H1 (cell line): ENCODE measurements around the gene ELOVL5. TPM values are rescaled to one million over a fixed set of nuclear protein-coding genes. Genes with fewer than 3 reads are reported as not detected.

Experiments
- CTCF ChIA-PET: fragments of 300-600 bp; sonication (Branson Sonifier 250); formaldehyde crosslinking; loops from one replicate; lab custom pipeline; 2021; ENCODE audit not compliant: partially characterized antibody; lab: Charles Lee
- POLR2A ChIA-PET: fragments of 300-600 bp; sonication (Branson Sonifier 250); formaldehyde crosslinking; loops from one replicate; lab custom pipeline; 2021; ENCODE audit warnings: inconsistent platforms; ENCODE audit not compliant: partially characterized antibody; lab: Charles Lee
- DNase-seq, 2 experiments: peaks; one replicate each; pipeline versions ENCODE4 v3.0.0 to v3.0.0-alpha.2; 2010 to 2022; ENCODE audit warnings: low spot score in 2 of 2, low read depth in 1 of 2, mixed read lengths in 1 of 2
- FAIRE-seq: peaks from 2 replicates; lab custom pipeline; 2011; peaks lifted over from hg19 to GRCh38; lab: Jason Lieb, UNC
- H2AFZ ChIP-seq: 2 replicates; pipeline ENCODE4 v1.8.1; 2012; ENCODE audit warnings: low read length, inconsistent platforms
- H2AK5ac ChIP-seq: 2 replicates; pipeline ENCODE4 v1.6.1; 2013; ENCODE audit warnings: low read depth, low read length
- H2BK120ac ChIP-seq: replicated peaks from 2 replicates; pipeline ENCODE3; 2013; ENCODE audit warnings: low read depth, low read length, inconsistent platforms
- H2BK12ac ChIP-seq: 2 replicates; pipeline ENCODE4 v1.6.1; 2013; ENCODE audit warnings: low read depth, low read length
- H2BK15ac ChIP-seq: 2 replicates; pipeline ENCODE4 v1.6.1; 2013; ENCODE audit warnings: low read length
- H2BK20ac ChIP-seq: 2 replicates; pipeline ENCODE4 v1.6.1; 2013; ENCODE audit warnings: low read length
- H2BK5ac ChIP-seq: 2 replicates; pipeline ENCODE4 v1.6.1; 2013; ENCODE audit warnings: low read depth, low read length
- H3K14ac ChIP-seq: 2 replicates; pipeline ENCODE4 v1.6.1; 2013; ENCODE audit warnings: inconsistent platforms; ENCODE audit not compliant: insufficient read length
- H3K18ac ChIP-seq: 2 replicates; pipeline ENCODE4 v1.6.1; 2013; ENCODE audit warnings: low read length; ENCODE audit errors: extremely low read depth
- H3K23ac ChIP-seq: 2 replicates; pipeline ENCODE4 v1.6.1; 2013; ENCODE audit warnings: inconsistent platforms; ENCODE audit not compliant: insufficient read length
- H3K23me2 ChIP-seq: 2 replicates; pipeline ENCODE4 v1.6.1; 2013; ENCODE audit warnings: low read depth, low read length
- H3K27ac ChIP-seq: 2 replicates; pipeline ENCODE4 v1.6.1; 2011; ENCODE audit warnings: low read depth, low read length, inconsistent platforms
- H3K27me3 ChIP-seq, 4 experiments: replicated peaks in 1 of 4; 1 replicate in 1 of 4; 2 replicates in 3 of 4; pipeline versions ENCODE4 v1.6.1 to v1.8.1; 2011 to 2013; ENCODE audit warnings: low read length in 3 of 4, mild to moderate bottlenecking in 3 of 4, inconsistent platforms in 2 of 4, mixed read lengths in 2 of 4, moderate library complexity in 1 of 4; ENCODE audit not compliant: control insufficient read depth in 3 of 4, insufficient read depth in 3 of 4; ENCODE audit errors: extremely low read depth in 1 of 4
- H3K36me3 ChIP-seq, 4 experiments: 2 replicates each; pipeline versions ENCODE4 v1.6.1 to v1.8.1; 2011 to 2013; ENCODE audit warnings: mild to moderate bottlenecking in 4 of 4, low read length in 3 of 4, moderate library complexity in 2 of 4, control low read depth in 1 of 4, inconsistent platforms in 1 of 4; ENCODE audit not compliant: insufficient read depth in 4 of 4, control insufficient read depth in 2 of 4
- H3K4ac ChIP-seq: replicated peaks from 2 replicates; pipeline ENCODE3; 2013; ENCODE audit warnings: low read length, low read depth, mixed read lengths, inconsistent platforms; ENCODE audit not compliant: insufficient read length
- H3K4me1 ChIP-seq, 4 experiments: replicated peaks in 1 of 4; 1 replicate in 1 of 4; 2 replicates in 3 of 4; pipeline versions ENCODE4 v1.6.1 to v1.8.1; 2011 to 2013; ENCODE audit warnings: low read length in 3 of 4, inconsistent platforms in 2 of 4, mixed read lengths in 1 of 4; ENCODE audit not compliant: insufficient read depth in 4 of 4, control insufficient read depth in 3 of 4
- H3K4me2 ChIP-seq, 2 experiments: 2 replicates each; pipeline versions ENCODE4 v1.6.1 to v1.8.1; 2011 to 2013; ENCODE audit warnings: low read depth in 2 of 2, low read length in 2 of 2, control low read depth in 1 of 2, inconsistent platforms in 1 of 2, mild to moderate bottlenecking in 1 of 2; ENCODE audit not compliant: insufficient read depth in 1 of 2
- H3K4me3 ChIP-seq, 4 experiments: fragments of 200-600, 300-600 bp in 1 of 4; sonication (generic), shearing (Covaris generic), sonication (Bioruptor Twin) in 1 of 4; 2 replicates each; pipeline versions ENCODE4 v1.5.1 to v1.8.1; 2011 to 2016; ENCODE audit warnings: low read length in 4 of 4, low read depth in 3 of 4, control low read depth in 2 of 4, inconsistent platforms in 2 of 4, mild to moderate bottlenecking in 2 of 4, mixed read lengths in 1 of 4, moderate library complexity in 1 of 4; ENCODE audit not compliant: insufficient read depth in 2 of 4; ENCODE audit errors: extremely low read depth in 1 of 4
- H3K56ac ChIP-seq: replicated peaks from 2 replicates; pipeline ENCODE3; 2013; ENCODE audit warnings: low read depth, mild to moderate bottlenecking, mixed read lengths, low read length, inconsistent platforms; ENCODE audit not compliant: insufficient read length
- H3K79me1 ChIP-seq: 2 replicates; pipeline ENCODE4 v1.6.1; 2013; ENCODE audit warnings: low read depth, low read length, control low read depth
- H3K79me2 ChIP-seq, 2 experiments: 2 replicates each; pipeline versions ENCODE4 v1.6.1 to v1.8.1; 2012 to 2013; ENCODE audit warnings: low read length in 2 of 2, mild to moderate bottlenecking in 2 of 2, inconsistent platforms in 1 of 2; ENCODE audit not compliant: insufficient read depth in 2 of 2, control insufficient read depth in 1 of 2
- H3K9ac ChIP-seq, 4 experiments: replicated peaks in 1 of 4; 1 replicate in 1 of 4; 2 replicates in 3 of 4; pipeline versions ENCODE4 v1.6.1 to v1.8.1; 2011 to 2013; ENCODE audit warnings: low read depth in 3 of 4, low read length in 3 of 4, control low read depth in 2 of 4, mild to moderate bottlenecking in 2 of 4, moderate library complexity in 2 of 4, inconsistent platforms in 1 of 4; ENCODE audit errors: extremely low read depth in 1 of 4
- H3K9me3 ChIP-seq, 2 experiments: 2 replicates each; pipeline versions ENCODE4 v1.6.1 to v1.8.1; 2012 to 2013; ENCODE audit warnings: mild to moderate bottlenecking in 2 of 2, moderate library complexity in 2 of 2, control low read depth in 1 of 2, inconsistent platforms in 1 of 2, low read depth in 1 of 2, low read length in 1 of 2, mixed read lengths in 1 of 2; ENCODE audit not compliant: insufficient read depth in 2 of 2
- H4K20me1 ChIP-seq, 2 experiments: replicated peaks in 1 of 2; 2 replicates each; pipeline versions ENCODE3 to v1.8.1; 2011 to 2013; ENCODE audit warnings: inconsistent platforms in 2 of 2, low read length in 2 of 2, mild to moderate bottlenecking in 1 of 2; ENCODE audit not compliant: insufficient read depth in 2 of 2, control insufficient read depth in 1 of 2
- H4K5ac ChIP-seq: 2 replicates; pipeline ENCODE4 v1.6.1; 2013; ENCODE audit warnings: low read length, low read depth, mixed read lengths, inconsistent platforms; ENCODE audit not compliant: insufficient read length
- H4K8ac ChIP-seq: 2 replicates; pipeline ENCODE4 v1.8.0; 2013; ENCODE audit warnings: mild to moderate bottlenecking, moderate library complexity, low read length, inconsistent platforms; ENCODE audit not compliant: insufficient read depth; ENCODE audit errors: extremely low read depth
- H4K91ac ChIP-seq: replicated peaks from 2 replicates; pipeline ENCODE3; 2013; ENCODE audit warnings: low read length, mixed read lengths, inconsistent platforms; ENCODE audit not compliant: insufficient read length
- EZH2 ChIP-seq: fragments of 200-600 bp; sonication (generic); IDR thresholded peaks from 2 replicates; pipeline ENCODE4 v1.7.1; 2012; ENCODE audit warnings: low read depth, mild to moderate bottlenecking, moderate library complexity, low read length, inconsistent platforms; ENCODE audit not compliant: severe bottlenecking
- WGBS, 2 experiments: shearing (Covaris generic) in 1 of 2; methylation state at CpG; one replicate each; pipeline versions ENCODE4 v1.1.6 to v1.1.7; 2013 to 2015; ENCODE audit warnings: low lambda C conversion rate in 2 of 2, mixed read lengths in 2 of 2, inconsistent platforms in 1 of 2, low coverage in 1 of 2, missing lambda C conversion rate in 1 of 2; ENCODE audit not compliant: insufficient replicate concordance in 2 of 2, insufficient coverage in 1 of 2, insufficient read length in 1 of 2; ENCODE audit errors: extremely low coverage in 1 of 2, missing lambda C conversion rate in 1 of 2; 5-methylcytosine and 5-hydroxymethylcytosine counted together
- polyA plus RNA-seq, 7 experiments: library from polyadenylated mRNA; depleted of rRNA in 3 of 7; stranded (reverse) in 5 of 7; unstranded in 2 of 7; fragments of >200 nt in 5 of 7; fragments of 200-250 nt in 2 of 7; gene quantifications; 1 replicate in 5 of 7; 2 replicates in 1 of 7; 4 replicates in 1 of 7; pipeline versions ENCODE4 v1.2.1 to v1.2.3, GENCODE V29; 2011 to 2013; ENCODE audit warnings: missing spikeins in 2 of 7, mixed read lengths in 2 of 7
- total RNA-seq: library from RNA; stranded (reverse); fragmentation: NEBNext Ultra II Directional; extraction: Animal tissue kit (Norgen Biotek cat#: 25700); gene quantifications from 2 replicates; pipeline ENCODE4 v1.2.1, GENCODE V29; 2021

The ELOVL5 gene
- total and polyA plus RNA-seq, 2 of the 8 experiments (the other 6 are each of a cell fraction or from before 2014, with no cell fraction given): 113 to 156 TPM

- DNase-seq (no peak), FAIRE-seq (no peak)
- Histone ChIP-seq H3K4ac (no peak overlapping the region), H3K79me2 (peaks cover 0 to 11% of the 10 kb centered on the region in 2 experiments; a peak in 1 of 4 replicates), H4K8ac (no peak overlapping the region), H3K36me3 (peaks cover 0 to 8% (median 4%) of the 10 kb centered on the region in 4 experiments; a peak in 1 of 8 replicates), H3K27ac (no peak overlapping the region), H2BK12ac (no peak overlapping the region), H2AFZ (no peak overlapping the region), H3K27me3 (no peaks in the 10 kb centered on the region), H3K14ac (no peak overlapping the region), H3K56ac (no peak overlapping the region), H2AK5ac (no peak overlapping the region), H3K23me2 (no peaks in the 10 kb centered on the region), H3K4me3 (no peak overlapping the region), H4K20me1 (peaks cover 3 to 9% of the 10 kb centered on the region in 2 experiments), H3K4me2 (no peak overlapping the region), H3K9me3 (no peaks in the 10 kb centered on the region), H3K79me1 (peaks cover 2% of the 10 kb centered on the region), H2BK20ac (no peak overlapping the region), H2BK15ac (no peak overlapping the region), H3K9ac (no peak overlapping the region), H3K23ac (no peak overlapping the region), H2BK5ac (no peak overlapping the region)
- CTCF ChIA-PET: interaction anchor here (1.0 kb wide), 1 partner anchor 179 kb away, joined by 3 read pairs; no protein-coding TSS in a partner anchor
- 87% methylated on average over 2 of the region's 2 CpGs; no CpG with 5 or more reads in 1 of the 2 experiments for WGBS, 2 experiments
- POLR2A ChIA-PET: no interaction called here
- TF ChIP-seq EZH2: no peak
- TF ChIP-seq, all 59 proteins: peak for 0
- no peak overlapping the region for H4K91ac ChIP-seq
- H2BK120ac ChIP-seq: no peak overlapping the region
- no peak overlapping the region for H4K5ac ChIP-seq
- H3K4me1 ChIP-seq: peaks cover 0 to 3% (median under 1%) of the 10 kb centered on the region in 4 experiments; a peak in 3 of 7 replicates
- H3K18ac ChIP-seq: no peak overlapping the region
These were observed 66.0 kb downstream of the ELOVL5 start for GRCh38 chr6:53282741-53283140.
